Measurements from ENCODE around the gene LPO.

The LPO gene

GRCh38 chr17:58245428-58246103 is 7.2 kb downstream of the LPO start:
- DNase-seq (ENCODE audit: low read depth): no peak
- H3K4me3 ChIP-seq (ENCODE audit: control insufficient read depth, low read depth, low read length): no peak overlapping the region
- no peak for TF ChIP-seq CTCF (IDR thresholded peaks at IDR 0.05; ENCODE audit: control insufficient read depth, insufficient read depth, low read depth, low read length, missing control alignments)

- TF ChIP-seq CTCF (IDR thresholded peaks at IDR 0.05; ENCODE audit: control insufficient read depth, insufficient read depth, low read depth, low read length, missing control alignments): no peak
- DNase-seq (ENCODE audit: low read depth): no peak
- no peak overlapping the region for H3K4me3 ChIP-seq (ENCODE audit: control insufficient read depth, low read depth, low read length)
These were observed 7.8 kb downstream of the LPO start for GRCh38 chr17:58246104-58246740.

- DNase-seq (ENCODE audit: low read depth): no peak
- no peak for TF ChIP-seq CTCF (IDR thresholded peaks at IDR 0.05; ENCODE audit: control insufficient read depth, insufficient read depth, low read depth, low read length, missing control alignments)
- H3K4me3 ChIP-seq (ENCODE audit: control insufficient read depth, low read depth, low read length): no peak overlapping the region
These were observed 8.4 kb downstream of the LPO start for GRCh38 chr17:58246781-58247180.

GRCh38 chr17:58247511-58248363 is 9.4 kb downstream of the LPO start:
- H3K4me3 ChIP-seq (ENCODE audit: control insufficient read depth, low read depth, low read length): no peak overlapping the region
- no peak for DNase-seq (ENCODE audit: low read depth)
- TF ChIP-seq CTCF (IDR thresholded peaks at IDR 0.05; ENCODE audit: control insufficient read depth, insufficient read depth, low read depth, low read length, missing control alignments): no peak

GRCh38 chr17:58248955-58249269 is 10.5 kb downstream of the LPO start:
- peak overlapping the region; percentile 49 for H3K4me3 ChIP-seq (ENCODE audit: control insufficient read depth, low read depth, low read length)
- no peak for TF ChIP-seq CTCF (IDR thresholded peaks at IDR 0.05; ENCODE audit: control insufficient read depth, insufficient read depth, low read depth, low read length, missing control alignments)
- DNase-seq (ENCODE audit: low read depth): no peak

GRCh38 chr17:58249270-58250133 is 11.1 kb downstream of the LPO start:
- peak; percentile 96 for TF ChIP-seq CTCF (IDR thresholded peaks at IDR 0.05; ENCODE audit: control insufficient read depth, insufficient read depth, low read depth, low read length, missing control alignments)
- DNase-seq (ENCODE audit: low read depth): no peak
- H3K4me3 ChIP-seq (ENCODE audit: control insufficient read depth, low read depth, low read length): peak overlapping the region; percentile 49

All from AG09309 (cell line).